GM10847 (cell line): ENCODE results near the gene MTERF2.

Experiments used
- POLR2A ChIP-seq: IDR thresholded peaks from 2 replicates; pipeline ENCODE4 v1.6.1; 2011; ENCODE audit not compliant: insufficient read length; ENCODE audit errors: extremely low read depth

MTERF2 gene

DNA sequence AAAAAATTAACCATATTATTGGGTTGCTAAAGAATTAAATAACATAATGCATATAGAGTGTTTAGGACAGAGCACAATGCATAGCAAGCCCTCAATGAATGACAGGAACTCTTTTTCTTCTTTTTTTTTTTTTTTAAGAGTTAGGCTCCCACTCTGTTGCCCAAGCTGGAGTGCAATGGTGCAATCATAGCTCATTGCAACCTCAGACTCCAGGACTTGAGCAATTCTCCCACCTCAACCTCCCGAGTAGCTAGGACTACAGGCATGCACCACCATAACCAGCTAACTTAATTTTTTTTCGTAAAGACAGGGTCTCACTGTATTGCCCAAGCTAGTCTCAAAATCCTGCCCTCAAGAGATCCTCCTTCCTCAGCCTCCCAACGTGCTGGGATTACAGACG is 20.5 kb upstream of the MTERF2 start:
- no peak for TF ChIP-seq POLR2A

GRCh38 chr12:106999446-106999845 is 12.5 kb upstream of the MTERF2 start:
- no peak for TF ChIP-seq POLR2A

DNA sequence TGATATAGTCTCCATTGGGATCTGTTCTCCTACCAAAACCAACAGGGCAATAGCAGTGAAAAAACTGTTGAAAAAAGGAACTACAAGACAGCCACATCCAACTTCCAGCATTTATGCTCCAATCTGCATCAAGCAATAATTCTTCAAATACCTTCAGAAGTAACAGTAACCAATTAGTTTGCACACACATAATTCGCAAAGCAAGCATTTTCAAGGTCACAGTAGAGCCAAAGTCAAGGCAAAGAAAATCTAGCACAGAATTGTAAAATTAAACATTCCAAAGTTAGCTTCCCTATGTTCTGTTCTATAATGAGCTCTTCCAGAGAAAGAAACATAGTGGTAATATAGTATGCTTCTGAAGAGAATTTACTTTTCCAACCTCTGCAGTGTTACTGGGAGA is 11.0 kb upstream of the MTERF2 start:
- no peak for TF ChIP-seq POLR2A

GRCh38 chr12:106994579-106995220 is 7.8 kb upstream of the MTERF2 start:
- TF ChIP-seq POLR2A, result no peak

DNA sequence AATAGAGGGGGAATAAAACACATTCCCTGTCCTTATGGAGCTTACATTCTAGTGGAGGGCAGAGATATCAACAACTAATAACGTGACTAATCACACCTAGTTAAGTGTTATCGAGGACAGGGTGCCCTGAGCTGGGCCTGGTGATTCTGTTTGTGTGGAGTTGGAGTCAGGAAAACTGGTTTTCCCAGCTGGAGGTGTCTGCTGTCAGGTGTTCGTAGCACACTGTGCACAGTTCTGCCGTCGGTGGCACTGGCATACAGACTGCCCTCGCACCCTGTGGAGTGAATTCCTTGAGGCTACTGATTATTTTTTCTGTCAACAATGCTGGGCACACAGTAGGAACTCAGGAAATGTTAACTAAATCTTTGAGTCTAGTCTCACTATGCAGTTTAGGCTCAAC is 900 bp upstream of the MTERF2 start:
- no peak for TF ChIP-seq POLR2A

DNA sequence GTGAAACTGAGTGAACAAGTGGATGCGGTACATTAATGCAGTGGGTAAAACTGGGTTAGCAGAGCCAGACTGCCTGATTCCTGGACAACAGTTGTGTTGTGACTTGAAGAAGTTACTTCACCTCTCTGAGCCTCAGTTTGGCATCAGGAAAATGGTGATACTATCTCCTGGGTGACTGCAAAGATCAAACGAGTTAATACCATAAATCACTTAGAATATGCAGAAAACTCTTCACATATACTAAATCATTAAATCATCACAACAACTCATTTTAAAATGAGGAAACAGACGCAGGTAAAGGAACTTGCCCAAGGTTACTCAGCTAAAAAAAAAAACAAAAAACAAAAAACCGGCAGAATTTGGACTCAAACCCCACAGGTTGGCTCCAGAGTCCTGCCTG is 811 bp downstream of the MTERF2 start:
- no peak for TF ChIP-seq POLR2A

DNA sequence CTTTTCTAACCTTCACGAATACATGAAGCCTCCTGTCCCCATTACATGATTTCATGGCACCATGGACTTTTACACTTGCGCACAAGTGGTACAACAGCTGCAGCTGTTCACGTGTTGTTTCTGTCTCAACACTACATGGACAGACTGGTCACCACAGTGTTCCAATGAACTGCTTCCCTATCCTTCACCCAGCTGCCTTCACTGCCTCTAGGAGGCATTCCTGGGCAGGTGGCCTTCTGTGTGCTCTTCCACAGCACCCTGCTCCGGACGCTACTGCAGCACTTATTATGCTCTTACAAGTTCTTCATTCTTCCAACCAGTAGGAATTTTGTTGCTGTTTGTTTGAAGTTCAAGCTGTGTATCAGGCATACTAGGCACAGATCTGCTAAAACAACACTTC is 1.5 kb downstream of the MTERF2 start:
- TF ChIP-seq POLR2A, result no peak

- TF ChIP-seq POLR2A, result no peak
These were observed 2.3 kb downstream of the MTERF2 start for GRCh38 chr12:106984588-106985137.

GRCh38 chr12:106982229-106982628 is 4.7 kb downstream of the MTERF2 start:
- no peak for TF ChIP-seq POLR2A

DNA sequence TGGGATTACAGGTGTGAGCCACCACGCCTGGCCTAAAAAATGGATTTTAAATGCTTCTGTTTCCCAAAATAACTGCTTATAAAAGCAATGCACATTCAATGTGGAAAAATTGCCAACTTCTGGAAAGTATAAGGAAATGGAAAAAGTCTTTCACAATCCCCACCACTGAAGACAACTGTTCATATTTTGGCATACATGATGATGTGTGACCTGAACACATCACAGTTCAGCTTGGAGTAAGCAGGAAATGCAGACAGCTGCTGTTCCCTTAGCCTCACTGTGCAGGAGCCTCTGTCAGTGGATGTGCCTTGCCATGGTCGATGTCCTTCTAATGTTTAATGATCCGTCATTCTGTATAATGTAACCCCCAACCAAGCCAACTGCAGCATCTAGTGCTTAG is 5.2 kb downstream of the MTERF2 start:
- TF ChIP-seq POLR2A, result no peak

DNA sequence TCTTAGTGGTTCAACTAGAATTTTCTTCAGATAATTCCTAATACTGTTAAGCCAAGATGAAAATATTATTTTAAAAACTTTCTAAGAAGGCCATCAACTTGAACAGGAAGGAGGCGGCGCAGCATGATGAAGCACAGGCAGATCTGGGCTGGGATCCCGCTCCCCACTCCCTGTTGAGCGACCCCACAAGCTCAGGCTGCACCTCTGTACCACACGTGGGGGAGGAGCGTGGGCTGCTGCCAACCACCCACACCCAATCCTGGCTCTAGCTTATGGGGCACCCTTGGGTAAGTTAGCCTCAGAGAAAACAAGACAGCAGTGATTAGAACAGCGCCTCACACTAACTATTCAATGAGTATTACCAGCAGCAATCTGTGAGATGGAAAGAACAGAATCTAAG is 6.0 kb downstream of the MTERF2 start:
- no peak for TF ChIP-seq POLR2A

DNA sequence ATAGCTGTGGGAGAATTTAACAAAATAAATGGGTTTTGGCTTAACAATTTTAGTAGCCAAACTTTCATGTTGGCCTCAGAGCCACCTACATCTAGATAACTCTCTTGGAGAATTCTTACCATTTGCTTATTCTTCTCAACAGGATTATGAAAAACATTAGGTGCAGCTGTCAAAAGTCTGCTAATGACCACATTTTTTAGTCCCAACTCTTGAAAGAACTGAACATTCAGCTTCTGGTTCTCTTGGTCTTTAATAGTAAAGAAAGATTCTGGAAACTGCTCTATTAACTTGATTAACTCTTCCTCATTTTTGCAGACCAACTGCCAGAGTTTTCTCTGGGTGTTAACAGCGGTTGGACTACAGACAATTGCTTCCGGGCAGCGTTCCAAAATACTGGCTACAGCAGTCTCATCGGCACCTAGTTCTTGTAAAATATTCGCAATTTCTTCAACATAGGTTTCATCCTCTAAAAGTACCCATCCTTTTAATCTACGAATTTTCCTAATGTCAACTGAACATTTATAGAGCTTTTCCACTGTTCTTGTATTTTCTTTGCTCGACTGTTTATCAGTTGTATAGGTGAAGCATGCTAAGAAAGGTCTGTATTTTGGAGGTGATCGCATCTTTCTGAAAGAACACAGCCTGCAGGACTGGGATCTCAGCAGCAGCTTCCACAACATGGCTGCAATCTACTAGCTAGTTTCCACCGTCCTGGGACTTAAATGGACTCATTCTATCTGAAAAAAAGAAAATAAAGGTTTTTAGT is 8.7 kb downstream of the MTERF2 start:
- no peak for TF ChIP-seq POLR2A

DNA sequence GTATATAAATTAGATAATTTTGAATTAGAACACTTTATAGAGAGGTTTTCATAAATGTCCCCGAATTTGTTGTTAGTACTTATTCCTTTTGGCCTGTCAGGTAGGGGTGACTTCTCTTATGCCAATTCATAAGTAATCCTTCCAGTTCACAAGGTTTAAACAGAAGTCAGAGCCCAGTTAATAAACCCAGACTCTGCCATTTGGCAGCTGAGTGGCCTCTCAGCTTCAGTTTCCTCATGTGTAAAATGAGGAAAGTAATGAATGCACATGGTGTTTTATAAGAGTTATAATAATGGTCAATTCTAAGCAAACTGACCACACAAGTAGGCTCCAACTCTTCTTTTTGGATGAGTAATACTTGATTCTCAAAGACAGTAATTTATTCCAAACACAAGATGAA is 10.3 kb downstream of the MTERF2 start:
- no peak for TF ChIP-seq POLR2A

- TF ChIP-seq POLR2A, result no peak
These were observed 10.8 kb downstream of the MTERF2 start for GRCh38 chr12:106975993-106976658.

- no peak for TF ChIP-seq POLR2A
These were observed 11.8 kb downstream of the MTERF2 start for GRCh38 chr12:106975098-106975497.

DNA sequence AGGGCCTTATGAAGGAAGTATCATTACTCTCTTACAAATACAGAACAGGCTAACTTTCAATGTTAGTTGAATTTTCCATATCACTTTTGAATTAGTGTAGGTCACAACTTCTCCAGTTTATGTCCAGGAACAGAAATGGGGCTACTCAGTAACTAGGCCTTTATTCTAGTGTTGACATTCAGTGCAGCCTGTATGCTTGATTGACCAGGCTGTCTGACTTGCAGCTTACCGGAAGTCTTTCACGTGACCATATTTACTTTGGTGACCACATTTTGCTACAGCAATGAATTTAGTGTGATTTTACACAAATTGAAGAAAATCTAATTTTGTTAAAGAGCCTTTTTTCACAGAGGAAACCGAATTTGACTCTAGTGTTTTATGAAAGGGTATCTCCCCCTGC is 12.4 kb downstream of the MTERF2 start:
- TF ChIP-seq POLR2A, result no peak
